K562 (cell line): ENCODE data around the gene CD69. TPM values are rescaled to one million over a fixed set of nuclear protein-coding genes. Genes with fewer than 3 reads are reported as not detected.
A peak's percentile ranks its signal among the peaks of the same experiment; 100 is the strongest.

ENCODE experiments used
- BRF1 ChIP-seq: IDR thresholded peaks from 3 replicates; pipeline ENCODE4 v1.6.1; 2011; ENCODE audit warnings: borderline replicate concordance, mild to moderate bottlenecking; ENCODE audit not compliant: insufficient read length; ENCODE audit errors: extremely low read depth
- CEBPG ChIP-seq, 3 experiments: fragments of 200-800 bp in 1 of 3; sonication (Bioruptor generic) in 1 of 3; sonication (generic) in 1 of 3; formaldehyde crosslinking in 1 of 3; IDR thresholded peaks in 2 of 3; conservative IDR thresholded peaks in 1 of 3; 2 replicates each; pipeline versions ENCODE4 v1.6.1 to v1.8.0; 2016 to 2022; ENCODE audit warnings: missing compliant biosample characterization in 2 of 3, missing genetic modification characterization in 2 of 3, mild to moderate bottlenecking in 1 of 3, missing genetic modification reagents in 1 of 3
- DACH1 ChIP-seq: fragments of 450-650 bp; IDR thresholded peaks from 2 replicates; pipeline ENCODE4 v1.6.1; 2018; ENCODE audit not compliant: partially characterized antibody
- ETV1 ChIP-seq: fragments of 450-650 bp; conservative IDR thresholded peaks from 2 replicates; pipeline ENCODE4 v1.6.1; 2016; ENCODE audit warnings: missing genetic modification characterization, control low read depth, low read depth, missing compliant biosample characterization
- FOXK2 ChIP-seq, 2 experiments: fragments of 450-650 bp; IDR thresholded peaks in 1 of 2; conservative IDR thresholded peaks in 1 of 2; 2 replicates each; pipeline ENCODE4 v1.6.1; 2016; ENCODE audit warnings: low read depth in 2 of 2, mild to moderate bottlenecking in 1 of 2
- HBP1 ChIP-seq: fragments of 450-650 bp; formaldehyde crosslinking; IDR thresholded peaks from 2 replicates; pipeline ENCODE4 v1.4.0; 2022; ENCODE audit warnings: missing genetic modification characterization
- HMG20A ChIP-seq: fragments of 450-650 bp; formaldehyde crosslinking; conservative IDR thresholded peaks from 2 replicates; pipeline ENCODE4 v1.4.0; 2020; ENCODE audit warnings: mild to moderate bottlenecking, mixed read lengths
- KHSRP ChIP-seq: fragments of 450-650 bp; IDR thresholded peaks from 2 replicates; pipeline ENCODE4 v1.6.1; 2017
- MAZ ChIP-seq, 2 experiments: fragments of 450-650 bp in 1 of 2; sonication (generic) in 1 of 2; formaldehyde crosslinking; IDR thresholded peaks in 1 of 2; conservative IDR thresholded peaks in 1 of 2; 2 replicates each; pipeline versions ENCODE4 v1.4.0 to v1.5.0; 2020; ENCODE audit warnings: mild to moderate bottlenecking in 1 of 2, missing genetic modification reagents in 1 of 2
- PYGO2 ChIP-seq: fragments of 450-650 bp; IDR thresholded peaks from 2 replicates; pipeline ENCODE4 v1.6.1; 2016; ENCODE audit warnings: mild to moderate bottlenecking, missing genetic modification characterization, moderate library complexity, missing compliant biosample characterization
- SPI1 ChIP-seq: IDR thresholded peaks from 2 replicates; pipeline ENCODE4 v1.6.1; 2011; ENCODE audit warnings: low read depth, low read length, control low read depth, borderline replicate concordance
- SRSF9 ChIP-seq: fragments of 200-400 bp; formaldehyde crosslinking; IDR thresholded peaks from 2 replicates; pipeline ENCODE4 v1.6.1; 2017; ENCODE audit warnings: low read depth, low read length, borderline replicate concordance
- TSHZ1 ChIP-seq: fragments of 250-450 bp; sonication (Bioruptor Pico); IDR thresholded peaks from 2 replicates; pipeline ENCODE4 v1.4.0; 2020; ENCODE audit warnings: mild to moderate bottlenecking, moderate library complexity
- ZBTB43 ChIP-seq: sonication (generic); formaldehyde crosslinking; IDR thresholded peaks from 2 replicates; pipeline ENCODE4 v1.8.0; 2023; ENCODE audit warnings: mild to moderate bottlenecking, missing genetic modification reagents
- ZEB2 ChIP-seq: fragments of 450-650 bp; IDR thresholded peaks from 2 replicates; pipeline ENCODE4 v1.6.1; 2016
- ZNF24 ChIP-seq: fragments of 450-650 bp; IDR thresholded peaks from 2 replicates; pipeline ENCODE4 v1.6.1; 2016
- ZNF583 ChIP-seq: fragments of 250-450 bp; sonication (Bioruptor Pico); IDR thresholded peaks from 2 replicates; pipeline ENCODE4 v1.4.0; 2020
- ZNF639 ChIP-seq, 2 experiments: fragments of 200-800 bp in 1 of 2; sonication (Bioruptor generic) in 1 of 2; sonication (generic) in 1 of 2; formaldehyde crosslinking in 1 of 2; IDR thresholded peaks in 1 of 2; conservative IDR thresholded peaks in 1 of 2; 2 replicates each; pipeline versions ENCODE4 v1.5.0 to v1.6.1; 2016 to 2020; ENCODE audit warnings: missing compliant biosample characterization in 1 of 2, missing genetic modification characterization in 1 of 2, missing genetic modification reagents in 1 of 2
- polyA plus RNA-seq, 8 experiments: library from polyadenylated mRNA; depleted of rRNA in 4 of 8; stranded (reverse) in 5 of 8; unstranded in 3 of 8; fragments of >200 nt; fragmentation: Nextera tagmentation in 2 of 8; fragmentation: Illumina TruSeq in 1 of 8; extraction: Ambion mirVana in 2 of 8; extraction: Trizol in 1 of 8; gene quantifications; 2 replicates each; pipeline versions ENCODE4 v1.2.1 to v1.2.3, GENCODE V29; 2011 to 2014; ENCODE audit warnings: inconsistent platforms in 1 of 8, missing spikeins in 1 of 8
- total RNA-seq, 7 experiments: library from RNA; depleted of rRNA in 6 of 7; stranded (reverse); fragments of >200 nt in 6 of 7; fragmentation: Illumina TruSeq in 2 of 7; extraction: Trizol in 2 of 7; gene quantifications; 2 replicates each; pipeline versions ENCODE4 v1.2.1 to v1.2.3, GENCODE V29; 2011 to 2021; ENCODE audit warnings: low replicate concordance in 1 of 7

The CD69 gene
- total and polyA plus RNA-seq, 9 of the 15 experiments (the other 6 are each of a cell fraction or from before 2014, with no cell fraction given) = 11.7 to 243 (median 54.4) TPM

- TF ChIP-seq MAZ (CRISPR knock-in tag; conservative IDR thresholded peaks at IDR 0.05 in 1 of 2, IDR thresholded peaks at IDR 0.05 in 1 of 2) (peak in 1 of 2 experiments; percentile 12; a peak in 1 of 4 replicates), FOXK2 (conservative IDR thresholded peaks at IDR 0.05 in 1 of 2, IDR thresholded peaks at IDR 0.05 in 1 of 2; ENCODE audit: low read depth in 2 of 2) (peak in 1 of 2 experiments; percentile 28; a peak in 1 of 4 replicates), BRF1 (no peak), SRSF9 (no peak), ETV1 (tag) (peak; percentile 38; the same call in 1 of the 2 replicates), CEBPG (CRISPR knock-in tag; IDR thresholded peaks at IDR 0.05) (peak; percentile 68), CEBPG (tag; conservative IDR thresholded peaks at IDR 0.05 in 1 of 2, IDR thresholded peaks at IDR 0.05 in 1 of 2) (peak in 1 of 2 experiments; percentile 65; a peak in 2 of 4 replicates), TSHZ1 (no peak), ZNF24 (peak; percentile 35; the same call in 1 of the 2 replicates), ZNF583 (CRISPR knock-in tag) (no peak), DACH1 (no peak), ZEB2 (peak; percentile 87), HMG20A (CRISPR knock-in tag) (no peak), ZNF639 (CRISPR knock-in tag; conservative IDR thresholded peaks at IDR 0.05 in 1 of 2, IDR thresholded peaks at IDR 0.05 in 1 of 2) (no peak), ZBTB43 (CRISPR knock-in tag) (no peak), SPI1 (no peak), PYGO2 (no peak), HBP1 (CRISPR knock-in tag) (peak; percentile 99), KHSRP (peak; percentile 54; the same call in 1 of the 2 replicates)
Measured at GRCh38 chr12:9751204-9752144, 9.2 kb downstream of the CD69 start (continued).
